HG03342 (cell line): ENCODE results near the gene HECTD4.

Experiments
- ATAC-seq: cut with Tn5 transposase; IDR thresholded peaks from one replicate; pipeline ENCODE4 v1.9.1; 2021; ENCODE audit warnings: mild to moderate bottlenecking, moderate library complexity; ENCODE audit not compliant: unreplicated experiment

HECTD4 gene

DNA sequence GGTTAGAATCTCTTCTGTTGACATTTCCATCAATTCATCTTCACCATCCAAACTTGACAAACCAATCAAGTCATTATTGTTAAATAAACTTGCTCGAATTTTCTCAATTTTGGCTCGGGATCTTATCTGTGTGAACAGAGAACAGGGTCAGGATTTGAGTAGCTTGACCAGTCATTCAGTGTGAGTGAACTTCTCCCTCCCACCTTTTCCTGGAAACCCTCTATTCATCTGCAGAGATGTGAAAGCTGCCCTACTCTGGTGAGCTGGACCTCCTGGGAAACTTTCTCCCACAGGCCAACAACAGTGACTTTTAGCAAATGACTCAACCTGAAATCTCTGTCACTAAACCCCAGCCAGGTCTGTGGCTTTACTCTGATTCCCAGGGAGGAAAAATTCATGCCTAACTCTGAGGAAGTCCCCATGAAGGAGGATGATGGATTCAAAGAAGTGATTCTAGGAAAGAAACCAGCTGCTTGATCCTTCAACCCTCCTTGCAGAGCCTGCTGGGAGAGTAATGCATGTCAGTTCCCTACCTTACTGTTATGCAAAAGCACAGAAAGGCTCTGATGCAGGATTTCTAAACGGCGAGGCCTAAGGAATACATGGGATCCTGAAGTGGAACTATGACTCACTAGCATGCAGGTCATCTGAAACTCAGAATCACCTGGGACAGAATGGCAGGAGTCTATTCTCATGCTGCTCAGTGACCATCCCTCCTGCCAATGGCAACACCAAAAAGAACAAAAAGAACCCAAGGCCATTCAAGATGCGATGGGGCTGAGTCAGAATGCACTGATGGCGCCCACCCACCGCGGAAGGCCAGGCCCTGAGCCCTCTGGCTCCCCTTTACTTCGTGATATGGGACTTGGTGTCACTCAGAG lies 198.8 kb downstream of the HECTD4 start:
- ATAC-seq = no peak

DNA sequence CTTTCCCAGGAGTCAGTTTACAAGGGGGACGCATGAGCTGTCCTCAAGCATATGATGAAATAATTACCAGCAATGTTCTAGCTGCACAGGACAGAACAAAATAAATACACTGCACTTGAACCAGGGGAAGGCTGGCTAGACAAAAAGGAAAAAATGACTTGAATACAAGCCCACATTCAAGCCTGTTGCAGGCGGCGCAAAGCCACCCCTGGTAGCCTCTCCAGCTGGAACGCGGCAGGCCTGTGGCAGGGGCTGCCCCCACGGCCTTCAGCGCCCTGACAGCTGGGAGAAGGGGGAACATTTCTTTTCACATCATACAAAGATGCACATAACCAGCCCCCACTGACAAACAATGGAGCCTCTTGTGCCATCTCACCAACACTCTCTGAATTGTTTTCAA lies 199.7 kb downstream of the HECTD4 start:
- ATAC-seq = no peak

DNA sequence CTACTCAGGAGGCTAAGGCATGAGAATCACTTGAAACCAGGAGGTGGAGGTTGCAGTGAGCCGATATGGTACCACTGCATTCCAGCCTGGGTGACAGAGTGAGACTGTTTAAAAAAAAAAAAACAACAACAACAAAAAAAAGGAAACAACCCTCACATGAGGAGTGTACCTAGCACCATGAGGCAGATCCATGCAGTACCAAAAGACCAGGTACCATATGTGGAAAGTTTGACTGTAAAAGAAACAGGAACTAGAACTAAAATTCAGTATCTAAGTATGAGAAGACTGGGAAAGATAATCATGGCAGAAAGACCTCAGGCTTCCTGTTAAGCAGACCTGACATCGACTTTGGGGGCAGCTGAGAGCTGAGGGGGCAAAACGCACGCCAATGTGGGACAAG lies 201.8 kb downstream of the HECTD4 start:
- no peak for ATAC-seq

DNA sequence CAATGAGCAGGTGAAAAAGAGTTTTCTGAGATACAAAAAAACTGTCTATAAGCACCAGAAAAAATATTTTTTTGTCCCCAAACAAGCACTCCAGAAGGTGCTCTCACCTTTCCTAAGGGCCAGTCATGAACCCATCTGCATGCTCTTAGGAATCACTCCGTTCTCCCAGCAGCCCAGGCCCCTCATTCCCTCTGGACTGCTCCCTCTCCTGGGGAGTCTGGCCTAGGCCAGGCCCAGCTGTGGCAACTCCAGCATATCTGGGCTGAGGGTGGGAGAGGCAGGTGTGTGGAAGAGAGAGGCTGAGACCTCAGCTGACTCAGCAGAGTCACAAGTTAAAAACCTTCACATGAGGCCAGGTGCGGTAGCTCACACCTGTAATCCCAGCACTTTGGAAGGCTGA lies 202.3 kb downstream of the HECTD4 start:
- no peak for ATAC-seq

DNA sequence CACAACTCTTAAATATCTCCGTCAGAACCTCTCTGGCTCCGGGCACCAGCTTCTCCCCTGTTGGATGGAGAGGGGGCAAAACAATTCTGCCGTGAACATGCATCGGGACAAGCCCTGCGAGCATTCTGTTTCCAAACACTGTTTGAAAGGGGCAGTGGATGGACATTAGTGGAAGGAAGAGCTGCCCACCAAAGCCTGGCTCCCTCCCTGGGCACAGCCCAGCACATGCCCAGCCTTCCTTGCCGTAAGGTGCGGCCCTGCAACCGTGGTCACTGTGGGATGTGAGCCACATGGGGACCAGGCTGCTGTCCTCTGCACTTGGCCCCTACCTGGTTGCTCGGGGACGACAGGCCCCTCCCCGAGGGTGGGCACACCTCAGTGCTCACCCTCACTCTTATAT lies 202.9 kb downstream of the HECTD4 start:
- no peak for ATAC-seq

DNA sequence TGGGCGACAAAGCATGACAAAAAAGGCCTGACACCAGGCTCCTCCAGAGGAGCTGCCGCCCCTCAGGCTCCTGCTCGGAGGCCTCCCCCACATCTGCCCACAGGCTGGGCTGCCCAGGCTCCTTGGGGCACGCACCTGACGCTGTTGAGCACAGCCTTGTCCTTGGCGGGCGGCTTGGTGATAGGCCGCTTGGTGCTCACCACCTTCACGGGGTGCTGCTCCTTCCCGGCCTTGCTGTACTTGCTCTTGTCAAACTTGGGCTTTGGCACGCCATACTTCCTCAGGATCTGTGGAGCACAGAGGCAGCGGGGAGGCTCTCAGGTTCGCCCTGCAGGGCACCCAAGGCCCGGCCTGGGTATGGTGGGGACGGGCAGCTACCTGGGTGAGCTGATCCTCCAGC lies 203.4 kb downstream of the HECTD4 start:
- ATAC-seq = no peak

DNA sequence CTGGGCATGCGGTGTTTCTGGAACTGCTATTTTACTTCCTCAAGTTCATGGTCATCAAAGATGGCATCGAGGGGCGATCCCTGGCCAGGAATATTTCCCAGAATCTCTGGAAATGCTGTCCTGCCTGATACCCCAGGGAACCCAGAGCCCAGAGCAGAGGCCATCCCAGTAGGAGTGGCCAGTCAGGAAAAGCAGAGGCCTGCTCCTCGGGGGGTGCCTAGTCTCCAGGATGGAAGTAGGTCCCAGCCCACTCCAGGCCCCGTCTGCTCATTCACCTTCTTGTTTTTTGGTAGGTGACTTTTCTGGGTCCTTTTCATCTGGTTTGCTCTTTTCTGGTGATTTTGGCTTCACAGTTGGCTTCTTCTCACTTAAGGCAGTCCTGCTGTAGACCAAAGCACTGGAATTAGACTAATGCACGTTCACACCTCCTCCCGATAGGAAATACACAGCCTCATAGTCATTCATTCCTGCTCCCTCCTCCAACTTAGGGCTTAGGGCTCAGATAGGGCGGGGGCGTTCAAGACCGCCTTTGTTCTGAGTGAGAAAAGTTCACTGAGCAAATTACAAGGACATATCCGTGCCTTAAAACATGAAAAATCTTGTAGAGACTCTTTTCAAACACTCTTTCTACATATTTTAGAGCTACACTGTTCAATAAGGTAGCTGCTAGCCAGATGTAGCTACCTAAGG lies 205.8 kb downstream of the HECTD4 start:
- no peak for ATAC-seq

DNA sequence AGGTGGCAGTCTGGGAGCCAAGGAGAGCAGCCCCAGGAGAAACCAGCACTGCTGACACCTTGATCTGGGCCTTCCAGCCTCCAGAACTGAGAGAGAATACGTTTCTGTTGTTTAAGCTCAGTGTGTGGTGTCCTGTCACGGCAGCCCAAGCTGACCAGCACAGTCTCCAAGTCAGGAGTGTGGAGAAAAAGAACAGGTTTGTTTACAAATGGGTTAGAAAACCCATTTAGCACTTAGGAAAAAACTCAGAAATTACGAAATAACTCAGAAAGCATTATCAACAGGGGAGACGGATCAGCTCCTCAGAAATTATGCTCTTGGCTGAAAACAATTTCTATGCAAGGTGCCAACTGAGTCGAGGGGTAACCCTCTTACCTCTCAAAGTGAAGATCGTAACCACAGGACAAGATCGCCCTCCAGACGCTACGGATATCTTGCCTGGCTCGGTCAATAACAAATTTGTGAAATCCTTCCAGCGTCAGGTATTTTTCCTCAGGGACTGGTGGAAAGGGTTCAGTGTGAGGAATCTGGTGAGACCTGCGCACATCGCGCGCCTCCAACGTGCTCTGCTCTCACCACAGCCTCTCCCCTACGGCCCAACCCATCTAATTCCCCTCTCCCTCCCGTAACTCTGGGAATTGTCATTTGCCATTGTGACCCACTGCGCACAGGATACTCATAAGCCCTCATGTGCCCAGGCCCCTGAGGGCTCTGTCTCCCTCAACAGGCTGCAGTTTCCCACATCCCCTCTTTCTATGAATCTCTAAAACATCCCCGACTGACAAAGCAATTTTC lies 206.7 kb downstream of the HECTD4 start:
- ATAC-seq = no peak

DNA sequence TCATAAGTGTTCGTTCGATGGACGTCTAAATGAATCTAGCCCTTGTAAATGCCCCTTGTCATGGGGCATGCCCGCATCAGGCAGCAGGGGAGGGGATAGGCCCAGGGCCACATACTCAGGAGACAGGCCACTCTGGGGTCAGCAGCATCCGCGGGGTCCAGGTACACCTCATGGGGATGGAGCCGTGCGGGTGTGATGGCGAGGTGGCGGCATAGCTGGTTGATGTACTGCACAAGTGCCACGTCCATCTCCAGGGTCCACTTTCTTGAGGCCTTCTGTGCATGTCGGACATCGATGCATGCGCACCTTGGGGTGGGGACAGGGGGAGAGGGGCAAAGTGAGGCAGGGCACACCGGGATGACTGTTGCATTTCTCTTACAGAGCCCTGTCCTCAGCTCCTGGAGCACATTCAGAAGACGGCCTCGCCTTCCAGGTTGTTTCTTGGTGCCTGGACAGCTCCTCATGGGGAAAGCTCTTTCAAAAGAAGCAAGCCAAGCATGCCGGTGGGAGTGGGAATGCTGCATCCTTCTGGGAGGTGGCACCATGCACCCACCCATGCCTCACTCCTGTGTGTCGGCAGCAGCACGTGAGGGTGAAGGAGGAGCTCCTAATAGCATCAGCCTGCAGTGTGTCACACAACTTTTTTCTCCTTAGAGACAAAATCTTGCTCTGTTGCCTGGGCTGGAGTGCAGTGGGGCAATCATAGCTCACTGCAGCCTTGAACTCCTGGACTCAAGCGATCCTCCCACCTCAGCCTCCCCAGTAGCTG lies 209.5 kb downstream of the HECTD4 start:
- no peak for ATAC-seq

DNA sequence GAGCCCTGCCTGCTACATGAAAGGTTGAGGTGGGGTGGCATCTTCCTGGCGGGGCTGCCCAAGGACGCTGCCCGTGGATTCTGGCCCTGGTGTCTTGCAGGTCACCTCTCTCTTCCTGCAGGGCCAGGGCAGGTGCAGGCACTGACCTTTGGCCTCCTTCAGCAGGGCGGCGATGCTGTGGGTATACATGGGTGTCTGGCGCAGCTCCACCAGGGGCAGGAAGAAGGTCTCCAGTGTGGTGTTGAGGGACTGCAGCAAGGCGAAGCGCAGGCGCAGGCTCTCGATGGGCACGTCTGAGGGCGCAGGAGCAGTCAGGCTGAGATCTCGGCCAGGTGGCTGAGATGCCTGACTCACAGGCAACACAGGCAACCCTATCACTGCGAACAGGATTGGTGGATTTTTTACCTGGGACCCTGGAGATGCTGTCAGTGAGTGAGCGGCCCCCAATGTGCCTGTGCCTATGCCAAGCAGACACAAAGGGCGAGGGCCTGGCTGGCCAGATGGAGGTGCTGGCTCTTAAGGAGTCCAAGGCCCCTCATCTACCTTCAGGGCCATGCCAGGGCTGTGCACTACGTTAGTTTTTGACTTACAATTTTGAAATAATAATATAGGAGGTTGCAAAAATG lies 211.1 kb downstream of the HECTD4 start:
- no peak for ATAC-seq

DNA sequence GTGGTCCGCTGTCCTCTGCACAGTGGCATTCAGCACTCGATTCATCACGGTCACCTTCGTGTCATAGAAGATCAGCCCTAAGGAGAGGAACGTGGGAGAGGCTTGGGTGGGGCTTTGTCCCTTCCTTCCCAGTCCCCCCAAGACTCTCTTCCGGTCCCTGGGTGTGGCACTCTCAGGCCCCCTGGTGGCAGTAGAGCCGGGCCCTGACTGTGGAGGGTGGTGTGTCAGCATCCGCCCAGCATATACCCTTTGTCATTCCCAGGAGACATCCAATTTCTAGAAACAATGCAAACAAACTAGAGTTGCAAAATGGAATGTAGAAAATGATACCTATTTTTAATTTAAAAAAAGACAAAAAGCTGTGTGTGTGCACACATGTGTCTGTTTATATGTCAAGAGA lies 211.9 kb downstream of the HECTD4 start:
- ATAC-seq = no peak

DNA sequence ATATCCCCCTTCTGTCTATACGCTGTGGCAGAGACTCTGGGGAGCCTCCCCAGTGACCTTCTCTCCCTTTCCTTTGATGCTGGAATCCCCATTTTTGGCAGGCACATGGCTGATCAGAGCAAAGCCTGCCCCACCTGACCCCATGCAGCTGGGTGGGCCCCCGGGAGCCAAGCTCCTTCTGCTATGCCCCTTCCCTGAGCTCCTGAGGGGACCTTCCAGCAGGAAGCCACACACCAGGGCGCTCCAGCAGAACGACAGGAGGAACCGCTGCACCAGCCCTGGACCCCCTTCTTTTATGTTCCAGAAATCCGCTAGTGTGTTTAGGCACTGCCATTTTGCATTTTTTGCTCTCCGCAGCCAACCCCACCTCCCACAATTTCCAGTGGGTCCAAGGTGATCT lies 212.3 kb downstream of the HECTD4 start:
- no peak for ATAC-seq

DNA sequence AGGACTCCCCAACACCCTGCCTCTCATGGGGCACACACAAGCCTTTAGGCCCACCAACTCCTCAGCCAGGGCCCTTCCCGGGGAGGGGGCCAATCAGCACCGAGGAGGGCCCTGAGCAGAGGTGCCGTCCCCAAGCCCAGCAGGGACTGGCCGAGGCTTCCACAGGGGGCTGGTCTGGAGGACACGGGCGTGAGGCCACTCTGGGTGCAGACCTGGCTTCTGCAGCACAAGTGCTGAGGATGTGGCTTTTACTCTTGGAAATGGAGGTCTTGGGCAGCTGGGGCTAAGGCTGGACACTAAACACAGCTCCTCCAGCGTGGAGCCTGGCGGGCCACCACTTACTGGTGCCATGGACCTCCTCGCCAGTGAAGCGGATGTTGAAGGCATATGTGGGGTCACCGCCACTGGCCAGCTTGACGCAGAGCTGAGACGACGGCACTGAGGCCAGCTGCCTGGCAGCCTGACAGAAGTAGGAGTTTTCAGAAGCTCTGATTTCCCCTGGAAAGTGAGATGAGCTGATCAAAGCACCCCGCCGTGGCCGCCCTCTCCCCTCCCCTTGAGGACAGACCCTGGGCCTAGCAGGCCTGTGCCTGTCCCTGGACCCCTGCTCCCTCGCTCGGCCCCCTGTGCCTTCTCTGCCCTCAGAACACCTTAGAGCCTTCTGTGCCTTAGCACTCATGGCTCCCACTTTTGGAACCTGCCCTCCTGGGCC lies 212.9 kb downstream of the HECTD4 start:
- no peak for ATAC-seq

DNA sequence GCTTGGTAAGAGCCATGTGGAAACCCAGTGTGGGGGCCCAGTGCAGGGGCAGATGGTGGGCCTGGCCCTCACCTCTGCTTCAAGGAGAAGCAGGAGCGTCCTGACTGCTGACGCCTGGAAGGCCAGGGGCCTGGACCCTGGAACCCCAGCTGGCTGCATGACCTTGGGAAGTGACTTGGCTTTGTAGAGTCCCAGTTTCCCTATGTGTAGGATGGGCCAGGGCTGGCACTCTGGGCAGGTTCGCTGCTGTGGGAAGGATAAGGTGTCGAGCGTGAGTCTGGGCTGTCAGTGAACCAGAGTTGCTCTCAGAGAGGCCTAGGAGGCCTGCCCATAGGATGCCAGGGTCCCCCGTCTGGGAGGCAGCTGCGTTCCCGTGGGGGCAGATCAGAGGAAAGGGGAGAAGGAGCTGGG lies 213.7 kb downstream of the HECTD4 start:
- no peak for ATAC-seq

DNA sequence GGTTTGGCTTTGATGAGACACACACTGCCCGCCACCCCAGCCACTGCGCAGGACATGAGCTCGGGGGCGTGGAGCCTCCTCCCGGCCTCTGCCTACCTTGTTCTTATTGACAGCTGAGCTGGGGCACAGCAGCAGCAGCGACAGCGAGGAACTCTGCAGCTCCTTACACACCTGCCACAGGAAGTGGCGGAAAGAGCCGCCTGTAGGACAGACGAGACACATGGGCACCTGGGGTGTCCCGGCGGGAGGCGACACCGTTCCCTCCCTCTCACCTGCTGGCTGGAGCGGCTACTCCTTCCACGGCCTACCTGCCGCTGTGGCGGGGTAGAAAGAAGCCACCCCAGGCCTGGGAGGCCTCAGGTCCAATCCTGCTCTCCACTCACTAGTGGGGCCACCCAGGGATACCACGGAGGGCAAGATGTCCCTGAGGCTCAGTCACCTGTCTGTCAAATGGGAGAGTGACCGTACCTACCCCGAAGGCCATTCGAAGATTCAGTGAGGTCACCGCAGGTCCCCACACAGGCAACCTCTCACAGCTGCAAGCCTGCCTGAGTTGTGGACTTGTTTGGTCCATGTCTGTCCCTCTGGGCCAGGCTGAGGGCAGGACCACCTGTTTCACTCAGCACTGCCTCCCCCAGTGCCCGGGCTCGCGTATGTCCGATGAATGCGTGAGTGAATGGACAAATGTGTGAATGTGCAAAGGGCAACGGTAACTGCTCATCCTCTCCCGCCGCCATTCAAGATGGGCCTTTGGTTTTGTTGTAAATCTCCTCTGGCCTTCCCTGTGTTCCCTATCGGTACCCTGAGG lies 214.3 kb downstream of the HECTD4 start:
- no peak for ATAC-seq

DNA sequence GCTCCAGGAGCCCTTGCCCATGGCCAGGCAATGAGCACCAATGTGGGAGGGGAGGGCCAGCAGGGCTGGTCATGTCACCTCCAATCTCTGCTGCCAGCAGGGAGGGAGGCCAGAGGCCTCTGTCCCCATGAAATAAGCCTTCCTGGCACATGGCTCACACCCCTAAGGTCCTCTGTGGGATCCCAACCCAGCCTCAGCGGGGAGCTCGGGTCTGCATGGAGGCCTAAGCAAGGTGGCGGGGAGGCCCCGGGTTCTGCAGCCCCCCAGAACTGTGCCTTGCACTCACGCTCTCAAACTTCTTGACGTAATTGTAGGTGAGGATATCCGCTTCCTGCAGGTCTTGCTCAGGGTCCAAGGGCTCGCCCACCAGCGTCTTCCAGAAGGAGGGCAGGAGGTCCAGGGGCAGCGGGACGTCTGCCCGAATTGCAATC lies 215.2 kb downstream of the HECTD4 start:
- ATAC-seq = no peak

DNA sequence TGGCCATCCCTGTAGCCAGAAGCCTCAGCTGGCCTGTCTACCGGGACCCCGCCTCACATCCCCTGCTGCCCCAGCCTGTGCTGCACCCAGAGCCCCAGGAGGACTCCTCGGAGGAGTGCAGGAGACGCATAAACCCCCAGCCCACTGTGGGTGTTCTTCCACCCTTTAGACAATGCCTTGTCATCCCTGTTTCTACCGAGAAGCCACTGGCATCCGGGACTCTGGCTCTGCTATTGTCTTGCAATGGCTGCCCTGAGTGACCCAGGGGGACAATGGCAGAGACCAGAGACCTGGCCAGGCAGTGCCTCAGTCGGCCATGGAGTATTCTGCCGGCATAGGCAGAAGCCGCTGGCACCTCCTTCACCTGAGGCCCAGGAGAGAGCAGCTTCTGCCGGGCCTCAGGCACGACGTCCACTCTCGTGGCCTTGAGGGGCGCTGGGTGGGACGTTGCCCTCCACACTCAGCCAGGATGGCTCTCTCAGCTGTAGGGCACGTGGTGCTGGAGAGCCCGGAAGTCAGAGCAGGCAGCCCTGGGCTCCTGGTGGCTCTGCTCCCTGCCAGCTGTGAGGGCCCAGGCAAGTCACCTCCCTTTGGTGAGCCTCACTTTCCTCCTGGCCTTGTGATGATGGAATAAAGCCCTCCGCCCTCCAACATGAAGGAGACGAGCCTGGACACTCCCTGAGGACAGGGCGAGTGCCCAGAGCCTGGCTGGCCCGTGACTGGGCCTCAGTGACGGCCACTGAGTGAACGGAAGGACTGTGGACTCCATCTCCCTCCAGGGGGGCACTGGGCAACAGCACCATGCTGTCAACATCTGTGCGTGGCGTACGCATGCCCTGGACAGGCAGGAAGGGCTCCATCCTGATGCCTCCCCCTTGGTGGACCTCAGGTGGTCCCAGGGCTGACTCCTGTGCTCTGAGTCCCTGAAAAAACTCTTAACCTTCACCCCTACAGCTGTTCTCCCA lies 215.9 kb downstream of the HECTD4 start:
- ATAC-seq = no peak

DNA sequence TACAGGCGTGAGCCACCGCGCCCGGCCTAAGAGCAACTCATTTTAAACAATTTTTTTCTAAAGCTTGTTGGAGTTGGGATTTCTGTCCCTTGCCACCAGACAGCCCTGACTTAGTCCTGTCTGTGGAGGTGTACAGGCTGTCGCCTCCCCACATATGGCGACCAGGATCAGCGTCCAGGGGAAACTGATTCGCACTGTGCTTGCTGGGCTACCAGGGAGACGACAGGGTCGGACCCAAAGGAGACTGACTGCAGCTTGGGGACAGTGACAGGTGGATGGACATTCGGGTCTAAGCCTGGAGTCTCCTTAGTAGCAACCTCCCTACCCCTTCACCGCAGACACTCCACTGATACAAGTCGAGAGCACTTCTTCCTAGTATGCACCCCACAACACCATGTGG lies 216.6 kb downstream of the HECTD4 start:
- no peak for ATAC-seq
